ENCODE results near the gene CLN6.

DNA sequence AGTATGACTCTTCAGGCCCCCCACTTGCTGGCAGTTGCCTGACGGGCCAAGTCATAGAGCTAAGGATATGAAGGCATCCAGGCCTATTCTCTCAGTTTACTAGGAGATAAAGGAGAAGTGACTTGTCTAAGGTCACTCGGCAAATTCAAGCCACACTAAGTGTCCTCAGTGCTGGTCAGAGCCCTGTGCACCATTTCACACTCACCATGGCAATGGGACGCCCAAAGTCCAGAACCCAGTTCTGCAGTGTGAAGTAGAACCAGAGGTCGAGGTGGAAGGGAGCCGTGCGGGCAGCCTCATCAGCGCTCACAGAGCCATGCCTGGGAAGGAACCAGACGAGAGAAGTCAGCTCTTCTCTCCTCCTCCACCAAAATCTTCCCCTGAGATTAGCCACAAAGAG, 11.2 kb downstream of the CLN6 start:
- TF ChIP-seq, protein P1, sequence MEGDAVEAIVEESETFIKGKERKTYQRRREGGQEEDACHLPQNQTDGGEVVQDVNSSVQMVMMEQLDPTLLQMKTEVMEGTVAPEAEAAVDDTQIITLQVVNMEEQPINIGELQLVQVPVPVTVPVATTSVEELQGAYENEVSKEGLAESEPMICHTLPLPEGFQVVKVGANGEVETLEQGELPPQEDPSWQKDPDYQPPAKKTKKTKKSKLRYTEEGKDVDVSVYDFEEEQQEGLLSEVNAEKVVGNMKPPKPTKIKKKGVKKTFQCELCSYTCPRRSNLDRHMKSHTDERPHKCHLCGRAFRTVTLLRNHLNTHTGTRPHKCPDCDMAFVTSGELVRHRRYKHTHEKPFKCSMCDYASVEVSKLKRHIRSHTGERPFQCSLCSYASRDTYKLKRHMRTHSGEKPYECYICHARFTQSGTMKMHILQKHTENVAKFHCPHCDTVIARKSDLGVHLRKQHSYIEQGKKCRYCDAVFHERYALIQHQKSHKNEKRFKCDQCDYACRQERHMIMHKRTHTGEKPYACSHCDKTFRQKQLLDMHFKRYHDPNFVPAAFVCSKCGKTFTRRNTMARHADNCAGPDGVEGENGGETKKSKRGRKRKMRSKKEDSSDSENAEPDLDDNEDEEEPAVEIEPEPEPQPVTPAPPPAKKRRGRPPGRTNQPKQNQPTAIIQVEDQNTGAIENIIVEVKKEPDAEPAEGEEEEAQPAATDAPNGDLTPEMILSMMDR (IDR thresholded peaks at IDR 0.05): no peak
- no peak for TF ChIP-seq POLR2A (IDR thresholded peaks at IDR 0.05)

All from right lobe of liver (tissue), 4 donors.